ENCODE data around the gene SOCS1. TPM values are rescaled to one million over a fixed set of nuclear protein-coding genes. Genes with fewer than 3 reads are reported as not detected.
A peak's percentile ranks its signal among the peaks of the same experiment; 100 is the strongest.

The SOCS1 gene
- total and polyA plus RNA-seq, 4 donors = 1.8 to 10.9 (median 2.3) TPM

- TF ChIP-seq REST (IDR thresholded peaks at IDR 0.05) = no peak
Measured at GRCh38 chr16:11297492-11298142, 41.6 kb upstream of the SOCS1 start (continued).

- Histone ChIP-seq H3K27me3 (ENCODE audit: control insufficient read depth in 4 of 4, insufficient read depth in 4 of 4, low read length in 3 of 4) (no peaks in the 10 kb centered on the region), H3K4me3 (ENCODE audit: low read depth in 1 of 3, low read length in 3 of 3) (no peak overlapping the region), H3K4me1 (ENCODE audit: control insufficient read depth in 4 of 4, insufficient read depth in 4 of 4, low read length in 3 of 4) (peaks cover 6 to 17% (median 11%) of the 10 kb centered on the region in 4 donors), H3K36me3 (ENCODE audit: control insufficient read depth in 4 of 4, insufficient read depth in 3 of 4, low read depth in 1 of 4, low read length in 3 of 4) (no peaks in the 10 kb centered on the region), H3K9me3 (ENCODE audit: control insufficient read depth in 4 of 4, low read length in 3 of 4) (no peaks in the 10 kb centered on the region), H3K27ac (ENCODE audit: low read depth in 1 of 2, low read length in 2 of 2) (no peak overlapping the region), H3K9ac (ENCODE audit: low read depth in 1 of 2, low read length in 2 of 2) (no peak overlapping the region)
- TF ChIP-seq YY1 (IDR thresholded peaks at IDR 0.05) (no peak), SP1 (IDR thresholded peaks at IDR 0.05) (peak; percentile 6), FOXA2 (IDR thresholded peaks at IDR 0.05) (peak; percentile 32)
- no peak for DNase-seq (ENCODE audit: low spot score)
- WGBS = 40% methylated on average over 10 of the region's 10 CpGs
Measured at GRCh38 chr16:11296706-11297491, 40.9 kb upstream of the SOCS1 start.

GRCh38 chr16:11296351-11296705 is 40.3 kb upstream of the SOCS1 start:
- Histone ChIP-seq H3K4me3 (ENCODE audit: low read depth in 1 of 3, low read length in 3 of 3) (no peak overlapping the region), H3K9ac (ENCODE audit: low read depth in 1 of 2, low read length in 2 of 2) (no peak overlapping the region), H3K9me3 (ENCODE audit: control insufficient read depth in 4 of 4, low read length in 3 of 4) (no peaks in the 10 kb centered on the region), H3K27ac (ENCODE audit: low read depth in 1 of 2, low read length in 2 of 2) (no peak overlapping the region), H3K27me3 (ENCODE audit: control insufficient read depth in 4 of 4, insufficient read depth in 4 of 4, low read length in 3 of 4) (no peaks in the 10 kb centered on the region), H3K4me1 (ENCODE audit: control insufficient read depth in 4 of 4, insufficient read depth in 4 of 4, low read length in 3 of 4) (peaks cover 6 to 17% (median 11%) of the 10 kb centered on the region in 4 donors), H3K36me3 (ENCODE audit: control insufficient read depth in 4 of 4, insufficient read depth in 3 of 4, low read depth in 1 of 4, low read length in 3 of 4) (no peaks in the 10 kb centered on the region)
- TF ChIP-seq HNF4A (conservative IDR thresholded peaks at IDR 0.05) (no peak), REST (IDR thresholded peaks at IDR 0.05) (no peak), MAX (IDR thresholded peaks at IDR 0.05) (no peak), YY1 (IDR thresholded peaks at IDR 0.05) (no peak), NR2F2 (IDR thresholded peaks at IDR 0.05) (no peak), GABPA (IDR thresholded peaks at IDR 0.05 in 1 of 2, conservative IDR thresholded peaks at IDR 0.05 in 1 of 2) (no peak), FOXA2 (IDR thresholded peaks at IDR 0.05) (no peak), ZBTB33 (IDR thresholded peaks at IDR 0.05) (no peak)
- 74% methylated on average over 3 of the region's 3 CpGs for WGBS
- no peak for DNase-seq (ENCODE audit: low spot score)

Data from liver (tissue), 9 donors.